GM18511 (cell line): ENCODE data around the gene BAG2.

ENCODE experiments used
- ATAC-seq: cut with Tn5 transposase; IDR thresholded peaks from one replicate; pipeline ENCODE4 v1.9.1; 2021; ENCODE audit warnings: mild to moderate bottlenecking, moderate library complexity; ENCODE audit not compliant: unreplicated experiment

Gene BAG2

DNA sequence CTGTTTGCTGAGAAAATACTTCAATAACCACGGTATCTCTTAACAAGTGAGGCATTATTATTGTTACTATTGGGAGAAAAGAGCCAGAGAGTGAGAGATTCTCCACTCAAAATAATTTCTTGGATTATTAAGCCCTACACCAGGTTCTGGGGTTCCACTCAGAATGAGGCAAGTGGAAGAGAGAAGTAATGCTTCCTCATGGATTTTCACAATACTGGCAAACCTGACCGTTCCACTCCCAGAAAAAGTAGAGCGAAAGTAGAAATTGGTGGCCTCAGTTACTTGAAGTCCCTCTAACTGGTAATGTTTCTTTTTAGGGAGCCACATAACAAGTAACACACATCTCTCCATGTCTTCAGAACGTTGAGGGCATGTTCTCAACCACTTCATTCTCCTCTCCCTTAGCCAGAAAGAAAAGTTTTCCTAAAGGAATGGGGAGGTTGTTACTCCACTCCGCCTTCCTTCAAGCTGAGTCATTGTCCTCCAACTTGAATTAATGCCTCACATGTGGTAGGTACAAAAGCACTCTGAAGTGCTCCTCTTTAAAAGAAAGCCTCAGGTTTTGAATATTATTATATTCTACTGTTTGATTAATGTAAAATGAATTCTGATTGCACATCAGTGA, 1.9 kb downstream of the BAG2 start:
- ATAC-seq, result no peak

DNA sequence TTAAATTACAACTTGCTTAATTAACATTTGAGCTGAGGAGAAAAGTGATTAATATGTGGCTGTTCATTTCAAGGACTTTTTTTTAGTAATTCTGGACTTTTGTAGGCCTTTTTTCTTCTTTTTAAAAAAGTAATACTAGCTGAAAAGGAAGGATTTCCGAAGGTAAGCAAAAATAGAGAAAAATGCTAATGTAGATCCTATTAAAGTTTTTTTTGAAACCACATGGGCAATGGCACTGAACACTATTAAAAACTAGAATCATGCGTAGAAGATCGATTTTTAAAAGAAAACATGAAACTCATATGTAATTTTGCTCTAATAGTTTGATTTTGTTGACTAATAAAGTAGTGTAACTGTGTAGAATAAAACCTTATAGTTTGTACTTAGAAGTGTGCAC, 2.4 kb downstream of the BAG2 start:
- ATAC-seq, result no peak

DNA sequence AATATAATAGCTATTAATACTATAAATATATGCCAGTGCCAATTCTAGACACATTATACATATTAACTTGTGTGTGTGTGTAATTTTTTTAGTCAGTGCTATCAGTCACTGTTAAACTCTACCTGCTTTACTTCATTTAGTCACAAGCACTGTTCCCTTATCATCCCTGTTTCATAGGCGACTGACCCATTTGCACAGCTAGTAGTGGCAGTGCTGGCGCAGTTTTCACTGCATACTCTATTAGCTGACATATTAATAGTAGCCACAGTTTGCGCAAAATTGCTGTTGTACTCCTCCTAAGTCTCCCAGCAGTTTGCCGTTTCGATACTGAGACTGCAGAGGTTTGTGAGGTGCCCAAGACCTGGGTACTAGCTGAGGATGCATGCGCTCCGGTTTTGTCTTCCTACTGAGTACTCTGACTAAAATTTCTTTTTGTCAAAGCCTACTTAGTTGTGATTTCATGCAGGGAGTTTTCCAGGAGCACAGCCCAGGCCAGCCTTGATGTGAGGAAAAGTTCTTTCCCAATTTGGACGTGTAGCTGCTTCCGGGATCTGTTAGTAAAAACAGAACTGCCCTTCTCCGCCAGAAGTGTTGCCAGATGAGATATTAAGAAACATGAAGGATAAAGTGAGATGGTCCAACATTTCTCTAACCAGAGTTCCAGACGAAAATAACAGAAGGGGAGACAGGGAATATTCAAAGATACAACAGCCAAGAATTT, 5.6 kb downstream of the BAG2 start:
- ATAC-seq, result no peak

DNA sequence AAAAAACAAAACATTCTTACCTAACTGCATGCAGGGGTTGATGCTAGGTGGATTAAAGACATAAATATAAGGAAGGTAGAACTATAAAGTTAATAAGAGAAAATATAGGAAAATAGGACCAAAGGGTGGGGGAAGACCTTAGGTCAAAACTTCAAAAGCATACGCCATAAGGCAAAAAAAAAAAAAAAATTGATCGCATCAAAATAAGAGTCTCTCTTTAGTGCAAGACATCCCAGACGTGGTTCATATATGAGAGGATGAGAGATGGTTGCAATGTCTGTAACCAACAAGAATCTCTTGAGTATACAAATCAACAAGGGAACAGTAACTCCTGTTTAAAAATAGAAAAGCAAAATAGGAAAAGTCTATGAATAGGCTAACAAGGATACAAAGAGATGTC, 8.5 kb downstream of the BAG2 start:
- no peak for ATAC-seq

DNA sequence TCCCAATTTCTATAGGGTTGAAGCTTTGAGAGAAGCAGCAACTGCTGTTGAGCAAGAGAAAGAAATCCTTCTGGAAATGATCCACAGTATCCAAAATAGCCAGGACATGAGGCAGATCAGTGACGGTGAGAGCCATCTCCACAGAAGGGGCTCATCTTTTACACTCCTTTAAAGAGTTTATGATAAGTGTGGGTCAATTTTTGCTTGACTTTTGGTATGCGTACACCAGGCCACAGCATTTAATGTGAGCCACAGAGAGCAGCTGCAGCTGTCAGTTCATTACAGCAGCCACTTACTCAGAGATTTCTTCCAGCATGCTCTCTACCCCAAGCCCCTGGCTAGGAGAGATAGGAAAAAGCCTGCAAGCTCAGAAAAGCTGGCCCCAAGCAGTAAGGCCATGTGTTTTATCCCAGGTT, 9.9 kb downstream of the BAG2 start:
- ATAC-seq, result no peak

DNA sequence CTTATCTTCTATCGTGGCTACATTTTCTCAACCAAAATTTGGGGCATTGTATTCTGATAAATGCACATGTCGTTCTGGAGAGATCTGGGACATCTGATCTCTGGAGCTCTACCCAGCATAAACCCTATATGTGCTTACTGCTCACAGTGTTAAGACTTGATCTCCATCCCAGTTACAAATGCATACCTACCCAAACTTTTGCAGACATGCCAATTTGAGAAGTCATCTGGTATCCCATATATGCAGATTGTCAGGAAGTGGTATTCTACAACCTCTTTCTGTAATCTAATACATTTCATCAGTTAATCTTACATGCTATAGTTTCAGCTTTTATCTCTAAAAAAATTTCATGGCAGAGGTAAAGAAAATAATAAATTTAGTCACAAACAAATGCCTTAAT, 11.2 kb downstream of the BAG2 start:
- no peak for ATAC-seq

DNA sequence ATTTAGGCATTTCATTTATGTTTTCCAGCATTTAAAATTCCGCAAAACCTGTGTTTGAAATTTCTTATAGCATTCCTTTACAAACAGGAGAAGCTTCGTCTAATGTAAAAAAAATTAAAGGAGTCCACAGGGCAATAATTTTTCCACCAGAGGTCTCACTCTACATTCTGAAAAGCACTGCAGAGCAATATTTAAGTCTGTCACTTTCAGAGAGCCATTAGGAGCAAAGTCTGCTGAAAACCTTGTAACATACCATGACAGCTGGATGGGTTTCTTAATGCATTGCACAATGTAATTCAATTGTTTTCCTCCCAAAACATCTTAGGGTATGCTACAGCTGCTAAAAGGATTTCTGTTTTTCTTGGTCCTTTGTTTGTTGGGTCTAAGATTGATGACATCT, 18.0 kb downstream of the BAG2 start:
- ATAC-seq, result no peak

DNA sequence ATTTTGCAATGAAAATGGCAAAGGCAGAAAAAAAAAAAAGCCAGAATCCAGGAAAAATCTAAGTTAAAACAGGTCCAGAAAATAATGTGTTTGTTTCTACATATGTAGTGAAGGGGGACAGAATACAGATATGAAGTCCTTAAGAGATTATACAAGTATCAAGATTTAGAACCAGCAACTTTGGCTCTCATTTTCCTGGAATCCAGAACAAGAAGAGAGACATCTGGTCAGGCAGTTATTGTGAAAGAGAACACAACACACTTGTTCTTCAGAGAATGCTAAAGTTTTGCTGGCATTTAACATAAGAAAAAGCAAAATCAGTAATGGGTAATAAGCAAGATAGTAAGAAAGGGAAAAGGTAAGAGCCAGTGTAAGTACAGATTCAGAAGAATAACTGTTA, 21.1 kb downstream of the BAG2 start:
- ATAC-seq, result no peak

DNA sequence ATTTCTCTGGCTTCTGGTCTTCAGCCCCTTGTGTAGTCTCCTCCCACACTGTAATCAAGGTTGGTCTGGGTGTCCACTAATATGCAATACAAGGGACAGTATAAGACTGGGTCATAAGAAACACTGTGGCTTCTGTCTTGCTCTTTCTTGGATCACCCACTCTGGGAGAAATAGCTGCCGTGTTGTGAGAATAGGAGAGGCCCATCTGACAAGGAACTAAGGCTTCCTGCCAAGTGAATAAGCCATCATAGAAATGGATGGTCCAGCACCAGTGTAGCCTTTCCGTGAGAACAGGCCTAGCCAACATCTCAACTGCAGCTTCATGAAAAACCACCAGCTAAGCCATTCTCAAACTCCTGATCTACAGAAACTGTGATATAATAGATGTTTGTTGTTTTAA, 23.3 kb downstream of the BAG2 start:
- ATAC-seq, result no peak

DNA sequence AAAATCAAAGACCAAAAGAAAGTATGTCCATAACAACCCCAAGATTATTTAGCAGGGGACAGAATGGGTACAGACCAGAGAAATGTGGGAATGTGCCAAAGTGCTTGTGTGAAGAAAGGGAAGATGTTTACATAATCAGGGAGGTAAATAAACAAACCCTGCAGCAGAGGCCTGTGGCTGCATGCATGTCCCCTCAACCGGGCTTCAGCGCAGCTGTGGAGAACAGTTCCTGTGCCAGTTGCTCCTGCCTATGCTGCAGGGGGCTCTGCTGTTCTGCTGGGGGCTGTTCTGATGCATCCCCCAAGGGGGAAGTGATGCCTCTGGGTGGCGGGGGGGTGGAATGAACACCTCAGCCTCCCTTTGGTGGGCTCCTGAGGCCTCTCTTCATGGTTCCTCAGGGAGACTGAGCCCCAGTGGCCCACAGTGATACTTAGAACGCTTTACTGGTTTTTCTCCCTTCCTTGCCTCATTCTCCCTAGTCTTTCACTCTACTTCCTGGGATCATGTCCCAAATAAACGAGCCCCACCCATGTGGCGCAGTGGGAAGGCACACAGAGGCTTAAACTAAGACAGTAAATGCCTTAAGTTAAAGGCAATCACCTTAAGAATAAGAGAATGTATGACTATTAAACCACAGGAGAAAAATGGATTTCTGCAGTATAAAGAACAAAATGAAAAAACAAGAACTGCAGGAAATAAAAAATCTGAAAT, 27.0 kb downstream of the BAG2 start:
- ATAC-seq, result no peak

DNA sequence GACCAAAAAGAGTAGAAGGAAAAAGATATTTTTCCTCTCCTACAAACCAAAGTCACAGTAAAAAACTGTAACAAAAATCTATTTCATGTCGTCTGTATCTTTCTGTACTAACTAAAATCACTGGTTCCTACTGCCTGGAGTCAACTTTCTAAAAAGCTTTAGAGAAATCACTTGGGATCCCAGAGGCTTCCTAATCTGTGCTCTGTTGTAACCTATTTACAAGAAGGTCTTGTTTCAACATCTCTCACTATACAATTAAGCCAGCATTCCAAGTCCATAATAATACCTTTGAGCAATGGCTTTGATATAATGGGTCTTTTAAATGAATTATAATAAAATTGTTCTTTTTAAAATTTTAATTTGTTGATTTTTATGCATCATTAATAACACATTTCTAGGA, 29.6 kb downstream of the BAG2 start:
- ATAC-seq, result no peak

DNA sequence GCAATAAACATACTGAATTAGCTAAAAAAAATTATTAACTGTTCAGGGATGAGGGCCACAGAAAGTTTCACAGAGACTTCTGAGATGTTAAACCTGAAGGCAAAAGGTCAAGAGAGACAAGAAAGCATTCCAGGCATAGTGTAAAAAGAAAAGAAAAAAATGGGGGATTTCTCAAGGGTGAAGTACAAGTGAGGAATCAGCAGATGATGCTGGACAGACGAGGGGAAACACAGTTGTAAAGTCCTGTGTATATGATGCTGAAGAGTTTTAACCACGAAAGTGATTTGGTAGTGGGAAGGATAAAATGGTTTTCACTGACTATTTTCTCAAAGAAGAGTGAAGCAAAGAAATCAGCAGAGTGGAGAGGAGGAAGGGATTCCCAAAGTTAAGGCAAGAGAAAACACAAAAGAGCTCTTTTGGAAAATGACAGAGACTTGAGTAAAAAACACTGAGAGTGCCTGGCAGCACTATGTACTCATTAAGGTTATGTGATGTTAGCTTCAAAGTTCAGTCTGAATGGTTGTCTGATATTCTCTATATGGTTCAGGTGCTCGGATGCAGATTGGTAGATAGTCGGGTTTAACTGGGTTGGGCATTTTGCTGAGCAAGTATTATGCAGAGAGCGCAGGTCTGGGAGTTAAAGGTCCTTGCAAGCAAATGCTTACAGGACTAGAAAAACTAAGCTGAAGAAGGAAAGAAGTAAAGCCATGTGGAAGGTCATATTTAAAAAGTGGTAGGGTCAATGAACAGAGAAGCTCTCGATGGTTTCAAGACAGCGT, 33.6 kb downstream of the BAG2 start:
- no peak for ATAC-seq

DNA sequence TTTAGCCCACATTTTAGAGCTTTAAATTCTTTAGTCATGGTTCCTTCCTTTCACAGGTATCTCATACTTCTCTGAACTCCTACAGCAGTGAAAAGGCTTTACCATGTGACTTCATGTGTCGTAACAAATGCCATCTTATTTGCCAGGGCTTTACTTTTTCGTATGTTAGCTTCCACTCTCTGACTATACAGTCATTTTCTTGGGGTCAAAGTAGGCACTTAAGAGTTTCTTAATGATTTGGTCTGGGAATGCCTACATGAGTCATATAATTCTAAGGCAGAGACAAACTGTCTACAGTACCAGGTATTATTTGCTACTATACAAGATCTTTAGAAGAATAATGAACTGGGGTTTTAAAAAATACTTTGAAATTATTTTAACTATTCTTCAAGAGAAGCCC, 35.0 kb downstream of the BAG2 start:
- ATAC-seq, result no peak

DNA sequence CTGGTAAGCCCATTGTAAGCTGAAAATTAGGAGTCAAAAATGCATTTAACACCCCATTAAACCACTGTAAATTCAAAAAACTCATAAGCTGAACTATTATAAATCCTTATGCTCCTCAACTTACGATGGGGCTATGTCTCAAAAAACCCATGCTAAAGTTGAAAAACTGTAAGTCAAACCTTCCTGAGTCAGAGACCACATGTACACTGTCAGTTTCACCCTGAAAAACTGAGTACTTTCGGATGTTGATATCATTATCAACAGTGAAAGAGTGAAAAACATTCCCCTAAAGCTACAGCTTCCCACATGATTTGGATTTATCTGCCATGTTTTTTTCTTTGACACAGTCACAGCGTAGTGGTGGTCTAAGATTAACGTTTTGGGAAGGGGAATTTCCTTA, 35.7 kb downstream of the BAG2 start:
- no peak for ATAC-seq

DNA sequence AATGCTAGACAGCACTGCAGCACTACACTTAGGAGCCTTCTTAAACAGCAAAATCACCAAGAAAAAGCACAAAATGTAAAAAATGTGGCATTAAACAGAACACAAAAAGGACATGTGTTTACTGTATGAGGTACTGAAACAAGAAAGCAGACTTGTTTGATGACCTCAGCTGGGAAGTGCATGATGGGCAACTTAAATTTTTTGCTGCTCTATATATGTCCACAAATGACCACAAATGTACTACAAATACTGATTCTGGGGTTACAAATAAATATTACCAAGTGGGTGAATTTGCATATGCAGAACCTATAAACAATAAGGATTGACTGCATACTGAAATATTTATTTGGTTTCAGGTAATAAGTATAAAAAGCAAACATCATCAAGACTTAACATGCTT, 36.9 kb downstream of the BAG2 start:
- ATAC-seq, result no peak

DNA sequence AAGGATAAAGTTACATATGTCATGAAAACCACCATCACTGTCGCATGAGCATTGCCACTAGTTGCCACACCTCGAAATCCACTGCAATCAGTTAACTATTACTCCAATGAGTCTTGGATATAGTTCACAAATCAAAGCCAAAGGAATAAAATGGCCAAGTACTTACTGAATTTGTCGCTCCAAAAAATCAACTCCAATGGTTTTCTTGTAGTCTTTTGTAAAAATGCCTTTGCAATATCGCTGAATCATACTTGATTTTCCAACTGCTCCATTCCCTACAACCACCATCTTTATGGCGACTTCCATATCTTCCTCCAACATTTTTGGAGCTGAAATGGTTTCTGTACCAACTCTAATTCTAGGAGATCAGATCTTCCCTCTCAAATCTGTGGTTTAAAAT, 37.9 kb downstream of the BAG2 start:
- no peak for ATAC-seq

DNA sequence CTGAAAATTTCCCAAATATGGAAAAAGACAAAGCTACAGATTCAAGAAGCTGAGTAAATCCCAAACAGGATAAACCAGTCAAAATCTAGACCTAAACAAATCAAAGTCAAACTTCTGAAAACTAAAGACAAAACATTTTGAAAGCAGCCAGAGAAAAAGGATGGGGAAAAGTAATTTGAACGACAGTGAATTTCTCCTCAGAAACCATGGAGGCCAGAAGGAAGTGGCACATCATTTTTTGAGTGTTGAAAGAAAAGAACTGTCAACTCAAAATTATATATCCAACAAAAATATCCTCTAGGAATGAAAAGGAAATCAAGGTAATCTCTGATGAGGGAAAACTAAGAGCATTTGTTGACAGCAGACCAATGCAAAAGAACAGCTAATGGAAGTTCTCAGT, 43.1 kb downstream of the BAG2 start:
- ATAC-seq, result no peak

DNA sequence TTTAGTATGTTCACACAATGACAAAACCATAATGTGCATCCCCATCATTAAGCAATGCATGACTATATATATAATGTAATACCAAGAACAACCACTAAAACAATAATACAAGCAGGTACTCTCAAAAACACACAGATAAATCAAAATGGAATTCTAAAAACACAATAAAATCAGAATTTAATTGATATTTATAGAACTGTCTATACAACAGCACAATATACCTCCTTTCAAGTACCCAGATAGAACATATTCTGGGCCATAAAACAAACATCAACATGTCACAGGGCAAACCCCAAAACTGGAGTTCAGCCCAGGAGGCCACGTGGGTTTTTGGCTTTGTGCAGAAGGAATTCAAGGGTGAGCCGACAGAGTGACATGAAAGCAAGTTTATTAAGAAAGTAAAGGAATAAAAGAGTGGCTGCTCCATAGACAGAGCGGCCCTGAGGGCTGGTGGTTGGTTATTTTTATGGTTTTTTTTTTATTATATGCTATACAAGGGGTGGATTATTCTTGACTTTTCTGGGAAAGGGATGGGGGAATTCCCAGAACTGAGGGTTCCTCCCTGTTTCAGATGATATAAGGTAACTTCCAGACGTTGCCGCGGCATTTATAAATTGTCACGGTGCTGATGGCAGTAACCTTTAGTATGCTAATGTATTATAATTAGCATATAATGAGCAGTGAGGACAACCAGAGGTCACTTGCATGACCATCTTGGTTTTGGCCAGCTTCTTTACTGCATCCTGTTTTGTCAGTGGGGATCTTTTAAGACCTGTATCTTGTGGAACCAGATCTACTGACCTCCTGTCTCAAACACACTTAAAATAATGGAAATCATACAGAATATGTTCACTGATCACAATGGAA, 44.3 kb downstream of the BAG2 start:
- no peak for ATAC-seq

DNA sequence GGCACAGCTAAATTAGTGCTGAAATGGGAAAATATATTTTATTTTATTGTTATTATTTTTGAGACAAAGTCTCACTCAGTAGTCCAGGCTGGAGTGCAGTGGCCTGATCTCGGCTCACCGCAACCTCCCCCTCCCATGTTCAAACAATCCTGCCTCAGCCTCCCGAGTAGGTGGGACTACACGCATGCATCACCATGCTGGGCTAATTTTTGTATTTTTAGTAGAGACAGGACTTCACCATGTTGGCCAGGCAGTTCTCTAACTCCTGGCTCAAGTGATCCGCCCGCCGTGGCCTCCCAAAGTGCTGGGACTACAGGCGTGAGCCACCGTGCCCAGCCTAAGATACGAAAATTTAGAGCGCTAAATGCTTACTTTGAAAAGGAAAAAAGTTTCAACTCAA, 45.1 kb downstream of the BAG2 start:
- ATAC-seq, result no peak

DNA sequence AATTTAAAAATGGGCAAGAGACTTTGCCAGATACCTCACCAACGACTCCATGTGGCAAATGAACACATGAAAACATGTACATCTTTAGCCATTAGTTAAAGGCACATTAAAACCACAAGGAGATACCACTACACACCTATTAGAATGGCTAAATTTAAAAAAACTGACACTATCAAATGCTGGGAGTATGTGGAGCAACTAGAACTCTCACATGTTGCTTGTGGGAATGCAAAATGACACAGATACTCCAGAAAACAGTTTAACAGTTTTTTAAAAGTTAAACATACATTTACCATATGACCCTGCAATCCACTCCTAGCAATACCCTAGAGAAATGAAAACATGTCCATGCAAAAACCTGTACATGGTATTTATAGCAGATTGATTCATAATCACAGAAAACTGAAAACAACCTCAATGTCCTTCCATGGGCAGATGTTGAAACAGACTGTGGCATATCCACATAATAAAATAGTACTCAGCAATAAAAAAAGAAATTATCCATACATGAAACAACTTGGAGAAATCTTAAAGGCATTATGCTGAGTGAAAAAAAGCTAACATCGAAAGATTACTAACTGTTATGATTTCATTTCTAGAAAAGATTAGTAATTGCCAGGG, 48.1 kb downstream of the BAG2 start:
- ATAC-seq, result no peak
